Measurements from ENCODE around the gene CACNB4.
"Not testable (repeated sequence)": the region's sequence is repeated elsewhere in the genome, so short reads cannot be mapped to it uniquely, and the experiment has no call there.

The CACNB4 gene

GRCh38 chr2:151933266-151933804 lies 165.5 kb downstream of the CACNB4 start:
- DNase-seq, result no peak

DNA sequence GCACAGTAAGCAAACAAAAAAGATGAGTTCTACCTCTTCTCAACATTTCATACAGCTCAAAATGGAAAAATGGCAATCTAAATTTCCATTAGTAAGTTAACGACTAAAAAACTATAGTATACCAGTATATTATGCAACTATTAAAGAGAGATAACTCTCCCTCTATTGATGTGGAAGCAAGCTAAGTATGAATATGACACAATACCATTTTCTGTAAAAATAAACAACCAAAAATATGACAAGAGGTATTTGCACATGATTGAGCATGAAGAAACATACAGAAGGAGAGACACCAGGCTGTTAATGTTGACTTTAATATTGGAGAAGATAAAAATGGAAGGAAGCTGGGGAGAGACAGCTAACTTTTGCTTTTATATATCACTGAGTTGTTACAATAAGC lies 167.1 kb downstream of the CACNB4 start:
- no peak for DNase-seq

DNA sequence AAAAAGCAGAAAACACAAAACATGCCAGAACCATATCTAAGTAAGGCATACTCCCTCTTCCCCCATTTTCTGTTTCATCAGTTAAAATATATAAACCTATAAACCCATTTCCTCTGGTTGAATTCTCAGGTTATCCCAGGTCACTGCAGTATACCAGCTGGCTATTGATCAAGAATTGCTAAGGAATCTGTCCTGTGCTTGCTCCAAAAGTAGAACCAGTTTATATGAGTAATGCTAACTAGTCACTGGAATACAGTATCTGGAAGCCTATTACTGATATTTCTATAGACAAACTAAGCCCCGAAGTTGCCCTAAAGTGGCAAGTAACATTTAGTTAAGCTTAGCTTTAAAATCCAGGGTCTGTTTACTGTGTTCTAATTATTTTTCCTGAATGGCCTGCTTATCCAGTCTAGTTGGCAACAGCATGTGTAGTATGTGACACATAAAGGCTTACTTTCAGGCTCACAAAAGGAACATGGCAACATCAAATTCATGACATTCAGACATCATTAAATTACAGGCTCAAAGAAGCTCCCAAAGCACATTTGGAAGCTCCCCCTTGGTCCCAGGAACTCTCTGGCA lies 167.7 kb downstream of the CACNB4 start:
- DNase-seq, result no peak

DNA sequence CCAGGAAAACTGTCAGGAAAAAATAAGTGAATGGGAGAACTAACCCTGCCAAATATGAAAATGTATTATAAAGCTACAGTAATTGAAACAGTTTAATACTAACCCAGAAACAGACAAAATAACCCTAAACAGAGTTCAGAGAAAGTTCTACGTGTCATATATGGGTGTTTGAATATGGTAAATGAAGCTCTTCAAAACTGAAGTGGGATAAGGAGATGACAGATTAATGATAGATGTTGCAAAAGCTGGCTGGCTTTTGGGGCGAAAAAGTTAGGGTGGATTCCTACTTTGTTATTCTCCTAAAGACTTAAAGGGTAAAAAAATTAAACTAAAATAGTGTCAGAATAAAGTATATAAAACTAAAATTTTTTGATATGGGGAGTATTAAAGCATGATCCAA lies 168.8 kb downstream of the CACNB4 start:
- no peak for DNase-seq

- DNase-seq, result no peak
Observed at GRCh38 chr2:151928380-151928779, 170.5 kb downstream of the CACNB4 start.

DNA sequence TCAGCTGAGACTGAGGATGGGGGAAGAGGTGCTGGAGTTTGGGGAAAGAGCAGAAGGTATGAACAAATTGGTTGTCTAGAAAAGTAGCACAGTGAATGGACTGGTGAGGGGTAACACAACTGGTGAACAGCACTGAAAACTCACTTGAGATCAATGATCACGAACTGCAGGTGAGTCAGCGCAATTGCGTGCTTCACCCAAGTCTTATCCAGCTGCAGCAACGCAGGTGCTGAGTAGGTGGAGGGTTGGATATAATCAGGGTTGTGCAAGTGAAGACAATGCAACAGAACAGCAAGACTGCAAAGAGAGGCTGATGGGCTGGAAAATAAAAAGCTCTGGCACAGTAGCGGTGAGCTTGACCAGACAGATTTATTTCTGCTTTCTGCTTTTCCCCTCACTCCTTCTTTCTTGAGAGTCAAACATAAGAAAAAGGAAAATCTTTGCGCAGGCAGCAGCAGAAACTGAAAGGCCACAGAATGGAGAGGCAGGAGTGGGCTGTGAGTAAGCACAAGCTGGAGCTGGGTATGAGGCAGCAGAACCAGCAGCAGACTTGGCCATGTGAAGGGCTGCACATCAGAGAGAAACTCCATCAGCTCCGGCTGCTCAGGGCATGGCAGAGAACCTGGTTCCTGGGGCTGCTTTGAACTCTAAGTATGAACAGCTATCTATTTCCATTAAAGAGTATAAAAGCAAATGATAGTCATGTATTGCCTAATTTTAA lies 171.2 kb downstream of the CACNB4 start:
- DNase-seq, result no peak

GRCh38 chr2:151922845-151923666 lies 175.8 kb downstream of the CACNB4 start:
- no peak for DNase-seq

GRCh38 chr2:151919786-151920185 lies 179.1 kb downstream of the CACNB4 start:
- DNase-seq, result no peak

DNA sequence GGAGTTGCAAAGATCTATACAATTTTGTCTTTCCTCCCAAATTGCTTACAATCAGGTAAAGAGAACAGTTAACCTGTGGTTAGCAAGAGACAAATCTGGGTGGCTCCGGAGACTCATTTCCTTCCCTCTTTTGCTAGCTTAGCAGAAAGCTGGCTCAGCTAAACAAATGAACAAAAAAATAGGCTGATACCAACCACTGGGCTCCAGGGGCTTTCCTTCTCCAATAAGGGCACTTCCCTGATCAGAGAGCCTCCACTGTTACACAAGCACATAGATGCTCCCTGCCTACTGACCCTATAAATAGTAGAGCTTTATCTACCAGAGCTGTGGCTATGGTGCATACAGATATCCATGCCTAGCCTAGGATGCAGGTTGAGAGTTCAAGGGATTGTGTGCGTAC lies 180.5 kb downstream of the CACNB4 start:
- no peak for DNase-seq

DNA sequence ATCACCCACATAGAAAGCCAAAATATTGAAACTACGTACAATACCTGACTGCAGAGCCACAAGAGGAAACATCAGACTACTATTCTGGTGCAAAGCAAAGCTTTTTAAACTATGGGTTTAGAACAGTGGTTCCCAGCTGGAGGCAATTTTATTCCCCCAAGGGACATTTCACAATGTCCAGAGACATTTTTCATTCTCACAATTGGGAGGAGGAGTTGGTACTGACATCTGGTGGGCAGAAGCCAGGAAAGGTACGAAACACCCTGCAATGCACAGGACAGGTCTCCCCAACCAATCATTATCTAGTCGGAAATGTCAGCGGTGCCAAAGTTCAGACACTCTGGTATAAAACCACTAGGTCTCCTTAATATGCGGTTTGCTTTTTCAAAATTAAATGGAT lies 182.2 kb downstream of the CACNB4 start:
- no peak for DNase-seq

- DNase-seq, result not testable (repeated sequence)
Observed at GRCh38 chr2:151915629-151916025, 183.2 kb downstream of the CACNB4 start.

DNA sequence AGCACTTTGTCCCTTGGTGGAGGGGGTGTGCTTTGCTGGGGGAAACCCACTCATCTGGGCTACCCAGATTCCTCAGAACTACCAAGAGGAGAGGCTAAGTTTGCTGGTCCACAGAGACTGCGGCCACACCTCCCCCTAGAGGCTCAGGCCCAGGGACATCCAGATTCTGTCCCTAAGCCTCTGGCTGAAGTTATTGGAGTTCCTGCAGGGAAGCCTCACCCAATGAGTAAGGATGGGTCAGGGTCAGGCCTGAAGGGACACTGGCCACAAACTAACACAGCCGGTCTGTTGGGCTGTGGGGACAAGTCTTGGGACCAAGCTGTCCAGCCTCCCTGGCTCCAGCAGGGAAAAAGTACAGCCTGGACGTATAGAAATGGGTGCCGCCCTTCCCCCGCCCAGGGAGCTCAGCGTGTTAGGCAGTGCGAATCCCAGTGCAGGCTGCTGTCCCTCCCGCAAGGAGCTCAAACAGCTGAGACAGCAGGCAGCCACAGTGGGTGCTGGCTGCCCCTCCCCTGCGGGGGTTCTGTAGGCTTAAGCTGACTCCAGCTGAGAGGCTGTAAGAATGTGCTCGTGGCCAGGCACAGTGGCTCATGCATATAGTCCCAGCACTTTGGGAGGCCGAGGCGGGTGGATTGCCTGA lies 183.7 kb downstream of the CACNB4 start:
- DNase-seq, result no peak

DNA sequence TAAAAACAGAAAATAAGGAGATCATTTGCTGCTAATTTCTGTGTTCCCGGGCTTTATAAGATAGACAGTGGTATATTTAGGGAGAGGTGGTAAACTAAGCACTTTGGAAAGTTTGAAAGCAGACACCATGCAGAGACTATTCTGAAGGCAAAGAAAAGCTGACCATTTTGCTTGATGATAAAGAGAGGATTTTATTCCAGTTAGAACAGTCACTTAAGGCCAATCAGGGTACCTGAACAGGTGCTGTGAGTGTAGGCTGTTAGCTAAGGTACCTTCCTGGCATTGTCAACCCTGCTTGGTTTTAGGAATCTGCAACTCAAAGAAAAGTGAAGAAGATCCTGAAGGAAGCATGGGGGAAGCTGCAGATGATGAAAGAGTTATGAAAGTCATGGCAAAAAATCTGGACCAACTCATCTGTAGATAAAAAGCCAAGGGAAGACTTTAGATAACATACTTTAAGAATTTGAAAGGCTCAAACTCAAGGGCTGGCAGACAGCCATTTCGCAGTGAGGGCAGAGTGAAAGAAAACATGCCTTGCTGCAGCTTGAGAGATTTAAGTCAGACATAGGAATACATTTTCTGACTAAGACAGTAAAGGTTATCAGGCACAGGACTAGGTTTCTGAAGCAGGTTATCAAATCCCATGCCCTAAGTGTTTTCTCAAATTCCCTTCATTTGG lies 190.5 kb downstream of the CACNB4 start:
- no peak for DNase-seq

DNA sequence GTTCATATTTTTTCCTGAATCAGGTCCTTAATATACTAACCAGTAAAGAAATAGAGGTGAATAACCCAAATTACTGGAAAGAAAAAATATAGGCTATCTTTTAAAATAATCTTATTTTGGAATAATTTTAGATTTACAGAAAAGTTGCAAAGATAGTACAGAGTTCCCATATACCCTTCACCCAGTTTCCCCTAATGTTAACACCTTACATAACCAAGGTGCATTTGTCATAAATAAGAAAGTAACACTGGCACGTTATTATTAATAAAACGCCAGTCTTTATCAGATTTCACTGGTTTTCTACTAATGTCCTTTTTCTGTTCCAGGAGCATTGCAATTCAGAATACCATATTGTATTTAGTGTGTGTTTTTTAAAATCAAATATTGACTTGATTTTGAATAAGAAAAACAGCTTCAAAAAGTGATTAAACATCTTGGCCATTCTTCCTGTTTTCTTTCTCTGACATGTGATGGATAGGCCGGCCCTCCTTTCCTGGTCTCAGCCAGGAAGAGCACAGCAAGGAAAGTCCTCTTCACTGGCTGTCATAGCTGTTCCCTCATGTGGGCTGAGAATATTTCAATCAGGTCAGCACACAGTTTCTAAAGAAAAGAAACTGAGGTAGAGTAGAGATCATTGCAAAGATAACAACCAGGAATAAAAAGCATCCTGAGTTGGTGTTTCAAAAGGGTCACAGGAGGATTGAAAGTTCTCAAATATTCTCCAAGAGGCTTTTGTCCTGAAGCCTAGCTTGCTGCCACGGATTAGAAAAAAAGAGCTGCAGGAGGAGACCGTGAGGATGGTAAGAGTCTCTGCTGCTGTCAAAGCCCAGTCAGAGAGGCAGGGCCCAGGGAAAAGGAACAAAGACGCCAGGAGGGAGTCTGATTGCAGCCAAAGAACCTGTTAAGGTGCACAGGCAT lies 191.3 kb downstream of the CACNB4 start:
- no peak for DNase-seq

DNA sequence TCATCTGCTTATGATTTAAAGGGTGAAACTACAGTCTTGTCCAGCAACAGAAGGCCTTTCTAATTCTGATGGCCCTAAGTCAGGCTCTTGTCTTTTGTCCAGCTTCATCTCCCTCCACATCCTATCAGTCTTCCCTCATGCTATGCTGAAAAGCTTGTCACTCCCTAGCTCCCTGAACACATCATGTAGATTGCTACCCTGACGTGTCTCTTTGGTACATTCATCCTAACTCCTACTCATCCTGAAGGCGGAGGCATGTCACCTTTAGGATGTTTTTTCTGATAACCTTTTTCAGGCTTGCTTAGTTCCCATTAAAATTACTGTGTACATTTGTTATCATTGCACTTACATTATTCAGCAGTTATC lies 192.2 kb downstream of the CACNB4 start:
- no peak for DNase-seq

DNA sequence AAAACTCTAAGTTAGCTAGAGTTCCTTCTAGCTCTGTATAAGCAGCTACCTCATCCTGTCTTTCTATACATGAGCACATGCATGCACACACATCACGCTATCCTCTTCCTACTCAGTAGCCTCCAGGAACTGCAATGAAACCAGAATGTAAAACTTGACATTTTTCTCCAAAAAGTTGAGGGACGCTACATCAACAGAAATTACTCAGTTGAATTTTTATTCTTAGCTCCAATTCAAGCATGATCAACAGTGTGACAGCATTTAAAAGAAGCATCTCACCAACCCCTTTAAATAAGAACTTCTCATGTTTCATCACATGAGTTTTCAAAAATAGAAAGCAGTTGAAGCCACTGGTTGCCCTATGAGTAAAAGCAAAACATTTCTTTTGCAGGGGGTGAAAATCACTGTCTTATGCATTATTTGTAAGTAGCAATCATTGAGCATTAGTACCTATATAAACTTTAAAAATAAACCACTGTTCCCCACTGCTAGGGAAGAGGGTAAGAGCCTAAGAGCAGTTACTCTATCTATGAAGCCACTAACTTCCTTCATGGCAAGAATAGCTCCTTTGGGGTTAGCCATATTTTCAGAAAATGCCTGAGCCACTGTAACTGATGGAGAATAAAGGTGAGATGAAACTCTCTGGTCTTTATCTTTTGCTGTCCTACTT lies 192.7 kb downstream of the CACNB4 start:
- DNase-seq, result no peak

DNA sequence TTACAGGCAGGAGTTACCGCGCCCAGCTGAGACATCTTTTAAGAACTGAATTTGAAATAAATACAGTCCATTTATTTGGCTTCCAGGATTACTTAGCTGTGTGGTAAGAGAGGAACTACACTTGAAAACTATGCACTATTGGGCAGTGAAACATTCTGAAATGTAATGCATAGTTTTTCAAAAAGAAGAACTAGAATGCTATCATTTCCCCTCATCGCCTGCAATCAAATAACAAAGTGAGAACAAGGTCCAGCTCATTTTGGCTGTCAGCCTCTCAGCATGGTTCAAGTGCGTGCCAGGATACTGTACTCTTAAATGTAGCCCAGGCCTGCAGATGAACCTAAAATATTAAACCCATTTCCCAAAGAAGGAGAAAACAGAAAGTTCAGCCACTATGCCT lies 194.0 kb downstream of the CACNB4 start:
- DNase-seq, result no peak

DNA sequence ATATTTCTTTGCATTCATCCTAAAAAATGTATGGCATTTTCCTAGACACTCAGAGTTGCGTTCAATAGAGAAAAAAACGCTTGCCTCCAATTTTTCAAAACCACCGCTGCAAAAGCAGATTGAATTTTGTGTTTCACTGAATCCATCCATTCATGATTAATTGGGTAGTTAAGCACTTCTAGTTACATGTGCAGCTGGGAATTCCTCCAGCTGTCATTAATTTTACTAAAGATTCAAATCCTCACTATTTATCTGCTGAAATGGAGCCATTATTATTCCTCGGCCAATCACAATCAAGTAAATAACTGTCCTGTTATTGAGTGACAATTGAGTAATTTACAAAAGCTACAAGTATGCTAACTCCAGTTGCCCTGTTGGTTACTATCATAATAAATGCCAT lies 194.8 kb downstream of the CACNB4 start:
- DNase-seq, result no peak

DNA sequence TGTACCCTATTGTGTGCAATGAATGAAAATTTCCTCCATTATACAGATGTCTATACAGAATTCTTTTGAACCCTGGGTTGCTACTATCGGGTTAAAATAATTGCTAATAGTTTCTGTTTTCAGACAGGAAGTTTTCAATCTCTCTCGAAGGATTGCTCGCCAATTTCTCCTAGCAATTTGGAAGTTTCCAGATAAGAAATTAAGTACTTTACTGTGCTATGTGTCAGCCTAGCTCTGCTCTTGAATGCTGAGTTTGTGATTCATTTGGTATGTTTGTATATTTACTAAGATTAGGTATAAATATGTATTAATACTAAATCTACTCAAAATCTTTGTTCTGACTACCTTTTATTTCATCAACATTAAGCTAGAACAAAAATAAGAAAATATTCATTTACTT lies 196.0 kb downstream of the CACNB4 start:
- DNase-seq, result no peak

- DNase-seq, result no peak
Observed at GRCh38 chr2:151900331-151900730, 198.5 kb downstream of the CACNB4 start.

- DNase-seq, result no peak
Observed at GRCh38 chr2:151899156-151899555, 199.7 kb downstream of the CACNB4 start.
